NCI-H510A (cell line): ENCODE data around the gene MICAL3.

Source experiments
- DNase-seq: peaks from one replicate; lab custom pipeline; 2025; lab: John Stamatoyannopoulos, UW

MICAL3 gene

GRCh38 chr22:17792299-17792698 lies 232.1 kb downstream of the MICAL3 start:
- no peak for DNase-seq

- DNase-seq = no peak
Observed at GRCh38 chr22:17791196-17791595, 233.2 kb downstream of the MICAL3 start.

- DNase-seq = no peak
Observed at GRCh38 chr22:17789379-17790200, 234.8 kb downstream of the MICAL3 start.

- DNase-seq = no peak
Observed at GRCh38 chr22:17788528-17789378, 235.6 kb downstream of the MICAL3 start.

GRCh38 chr22:17787716-17788330 lies 236.5 kb downstream of the MICAL3 start:
- DNase-seq = no peak

- no peak for DNase-seq
Observed at GRCh38 chr22:17787241-17787640, 237.1 kb downstream of the MICAL3 start.

- no peak for DNase-seq
Observed at GRCh38 chr22:17786435-17787161, 237.8 kb downstream of the MICAL3 start.

GRCh38 chr22:17785185-17786184 lies 238.9 kb downstream of the MICAL3 start:
- no peak for DNase-seq

GRCh38 chr22:17784776-17785175 lies 239.6 kb downstream of the MICAL3 start:
- no peak for DNase-seq

GRCh38 chr22:17783773-17784480 lies 240.4 kb downstream of the MICAL3 start:
- DNase-seq = no peak

GRCh38 chr22:17783312-17783711 lies 241.0 kb downstream of the MICAL3 start:
- DNase-seq = no peak

GRCh38 chr22:17782621-17783020 lies 241.7 kb downstream of the MICAL3 start:
- DNase-seq = no peak

GRCh38 chr22:17782158-17782557 lies 242.2 kb downstream of the MICAL3 start:
- DNase-seq = no peak

GRCh38 chr22:17781319-17782031 lies 242.9 kb downstream of the MICAL3 start:
- DNase-seq = peak; percentile 48

GRCh38 chr22:17780741-17781318 lies 243.5 kb downstream of the MICAL3 start:
- DNase-seq = no peak

- no peak for DNase-seq
Observed at GRCh38 chr22:17780116-17780740, 244.1 kb downstream of the MICAL3 start.

- DNase-seq = no peak
Observed at GRCh38 chr22:17779286-17780115, 244.9 kb downstream of the MICAL3 start.
